Neural progenitor cell (in vitro differentiated cells): ENCODE results near the gene CHI3L2.

Source experiments
- EZH2 ChIP-seq: fragments of 200-600 bp; sonication (generic); IDR thresholded peaks from 2 replicates; pipeline ENCODE4 v1.6.1; 2017; ENCODE audit warnings: antibody characterized with exemption, mild to moderate bottlenecking, moderate library complexity
- EZH2phosphoT487 ChIP-seq: fragments of 200-600 bp; sonication (generic); IDR thresholded peaks from 2 replicates; pipeline ENCODE4 v1.6.1; 2017; ENCODE audit warnings: antibody characterized with exemption
- TF ChIP-seq, protein P1 (sequence below): fragments of 200-600 bp; sonication (generic); IDR thresholded peaks from 2 replicates; pipeline ENCODE4 v1.5.1; 2017; ENCODE audit warnings: antibody characterized with exemption, mild to moderate bottlenecking

DNA sequence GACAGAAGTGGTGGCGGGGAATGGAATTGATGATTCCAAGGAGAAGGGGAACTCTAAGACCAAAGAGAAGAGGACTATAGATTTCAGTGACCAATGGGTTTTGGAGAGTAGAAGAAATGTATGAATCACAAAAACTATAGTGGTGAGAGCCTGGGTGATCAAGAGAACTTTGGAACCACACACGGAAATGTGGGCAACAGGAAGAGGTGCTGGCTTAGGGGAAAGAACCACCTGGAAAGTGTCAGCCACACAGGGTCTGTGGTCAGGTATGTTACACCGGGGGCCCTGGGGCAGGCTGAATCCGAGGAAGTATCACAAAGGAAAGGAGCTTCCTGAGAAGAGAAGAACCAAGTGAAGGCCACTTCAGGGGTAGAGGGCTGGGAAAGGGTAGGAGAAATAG, 51.6 kb downstream of the CHI3L2 start:
- TF ChIP-seq, protein P1, sequence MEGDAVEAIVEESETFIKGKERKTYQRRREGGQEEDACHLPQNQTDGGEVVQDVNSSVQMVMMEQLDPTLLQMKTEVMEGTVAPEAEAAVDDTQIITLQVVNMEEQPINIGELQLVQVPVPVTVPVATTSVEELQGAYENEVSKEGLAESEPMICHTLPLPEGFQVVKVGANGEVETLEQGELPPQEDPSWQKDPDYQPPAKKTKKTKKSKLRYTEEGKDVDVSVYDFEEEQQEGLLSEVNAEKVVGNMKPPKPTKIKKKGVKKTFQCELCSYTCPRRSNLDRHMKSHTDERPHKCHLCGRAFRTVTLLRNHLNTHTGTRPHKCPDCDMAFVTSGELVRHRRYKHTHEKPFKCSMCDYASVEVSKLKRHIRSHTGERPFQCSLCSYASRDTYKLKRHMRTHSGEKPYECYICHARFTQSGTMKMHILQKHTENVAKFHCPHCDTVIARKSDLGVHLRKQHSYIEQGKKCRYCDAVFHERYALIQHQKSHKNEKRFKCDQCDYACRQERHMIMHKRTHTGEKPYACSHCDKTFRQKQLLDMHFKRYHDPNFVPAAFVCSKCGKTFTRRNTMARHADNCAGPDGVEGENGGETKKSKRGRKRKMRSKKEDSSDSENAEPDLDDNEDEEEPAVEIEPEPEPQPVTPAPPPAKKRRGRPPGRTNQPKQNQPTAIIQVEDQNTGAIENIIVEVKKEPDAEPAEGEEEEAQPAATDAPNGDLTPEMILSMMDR: no peak
- TF ChIP-seq EZH2phosphoT487 (no peak), EZH2 (no peak)
